ENCODE data around the gene ALDH3A1.

The ALDH3A1 gene

DNA sequence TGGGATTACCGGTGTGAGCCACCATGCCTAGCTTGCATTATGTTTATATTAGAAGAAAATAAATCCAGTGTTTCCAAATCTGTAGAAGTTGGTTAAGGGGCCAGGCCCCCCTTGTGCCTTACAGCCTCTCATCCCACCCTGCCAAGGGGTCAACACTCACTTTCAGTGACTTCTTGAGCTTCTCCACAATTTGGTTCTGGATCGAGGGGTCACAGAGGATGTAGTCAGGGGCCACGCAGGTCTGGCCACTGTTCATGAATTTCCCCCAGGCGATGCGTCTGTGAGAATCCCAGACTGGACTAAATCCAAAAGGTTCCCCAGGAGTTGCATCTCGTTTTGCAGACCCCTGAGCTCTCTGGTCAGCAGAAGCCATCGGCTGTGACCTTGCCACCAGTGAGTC is 7.2 kb downstream of the ALDH3A1 start:
- DNase-seq = no peak

DNA sequence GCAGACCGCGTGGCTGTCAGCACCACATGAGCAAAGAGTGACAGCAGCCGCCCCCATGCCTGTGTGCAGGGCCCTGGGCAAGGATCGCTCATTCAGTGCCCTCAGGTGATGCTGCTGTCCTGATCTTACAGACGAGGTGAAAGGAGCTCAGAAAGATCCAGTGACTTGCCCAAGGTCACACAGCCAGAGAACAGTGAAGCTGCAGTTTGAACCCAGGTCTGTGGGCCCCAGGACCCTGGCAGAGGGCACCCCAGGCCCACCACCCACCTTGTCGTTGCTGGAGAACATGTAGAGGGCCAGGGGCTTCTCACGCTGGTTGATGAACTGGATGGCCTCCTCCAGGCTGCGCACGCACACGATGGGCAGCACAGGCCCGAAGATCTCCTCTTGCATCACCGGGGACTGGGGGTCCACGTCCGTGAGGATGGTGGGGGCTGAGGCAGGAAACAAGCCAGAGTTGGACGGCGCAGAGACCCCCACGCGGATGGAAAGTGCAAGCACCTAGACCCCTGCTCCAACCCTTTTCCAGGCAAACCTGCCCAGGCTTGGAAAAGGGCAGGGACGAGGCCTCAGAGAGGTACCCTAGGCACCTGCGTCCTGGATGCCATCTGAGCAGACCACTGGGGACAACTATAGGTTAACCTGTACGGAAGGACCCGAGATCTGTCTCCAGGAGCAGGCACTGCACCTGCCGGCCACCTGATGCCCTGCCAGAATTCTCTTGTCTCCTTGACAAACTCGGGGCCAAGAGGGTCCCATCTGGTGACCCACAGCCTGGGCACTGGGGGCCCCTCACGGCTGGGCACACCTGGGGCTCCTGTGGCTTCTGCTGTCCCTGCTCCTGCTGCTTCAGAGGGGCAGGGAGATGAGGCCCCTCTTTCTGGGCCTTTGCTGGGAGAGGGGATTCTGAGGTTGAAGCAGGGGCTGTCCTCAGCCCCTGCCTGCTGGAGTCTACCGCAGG is 8.6 kb downstream of the ALDH3A1 start:
- no peak for DNase-seq

DNA sequence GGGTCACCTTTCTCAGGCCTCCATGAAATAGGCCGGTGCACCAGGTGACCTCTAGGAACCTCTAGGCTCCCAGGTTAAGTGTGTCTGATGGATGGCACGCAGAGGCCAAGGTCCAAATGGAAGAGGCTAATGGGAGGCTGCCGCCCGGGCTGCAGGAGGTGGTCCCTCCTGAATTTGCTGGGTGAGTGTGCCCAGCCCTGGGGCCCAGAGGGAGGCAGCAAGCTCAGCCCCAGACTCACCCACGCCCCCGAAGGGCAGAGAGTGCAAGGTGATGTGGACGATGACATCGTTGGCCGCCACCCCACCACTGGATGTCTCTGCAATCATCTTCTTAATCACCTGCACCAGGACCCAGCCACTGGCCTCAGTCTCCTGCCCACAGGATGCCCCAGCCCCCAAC is 9.3 kb downstream of the ALDH3A1 start:
- no peak for DNase-seq

DNA sequence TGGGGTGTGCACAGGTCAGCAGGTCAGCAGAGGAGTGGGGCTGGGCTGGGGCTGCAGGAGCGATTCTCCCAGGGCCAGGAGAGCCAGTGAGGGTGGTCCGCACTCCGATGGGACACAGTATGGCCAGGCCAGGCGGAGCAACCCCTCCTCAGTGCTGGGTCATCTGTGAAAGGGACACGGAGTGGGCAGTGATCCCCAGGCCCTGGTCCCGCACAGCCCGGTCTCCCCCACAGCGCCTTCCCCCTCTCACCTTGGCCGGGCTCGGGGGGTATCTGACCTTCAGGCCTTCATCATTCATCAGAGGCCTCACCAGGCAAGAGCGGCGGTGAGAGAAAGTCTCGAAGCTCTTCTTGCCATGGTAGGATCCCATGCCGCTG is 10.0 kb downstream of the ALDH3A1 start:
- DNase-seq = no peak

DNA sequence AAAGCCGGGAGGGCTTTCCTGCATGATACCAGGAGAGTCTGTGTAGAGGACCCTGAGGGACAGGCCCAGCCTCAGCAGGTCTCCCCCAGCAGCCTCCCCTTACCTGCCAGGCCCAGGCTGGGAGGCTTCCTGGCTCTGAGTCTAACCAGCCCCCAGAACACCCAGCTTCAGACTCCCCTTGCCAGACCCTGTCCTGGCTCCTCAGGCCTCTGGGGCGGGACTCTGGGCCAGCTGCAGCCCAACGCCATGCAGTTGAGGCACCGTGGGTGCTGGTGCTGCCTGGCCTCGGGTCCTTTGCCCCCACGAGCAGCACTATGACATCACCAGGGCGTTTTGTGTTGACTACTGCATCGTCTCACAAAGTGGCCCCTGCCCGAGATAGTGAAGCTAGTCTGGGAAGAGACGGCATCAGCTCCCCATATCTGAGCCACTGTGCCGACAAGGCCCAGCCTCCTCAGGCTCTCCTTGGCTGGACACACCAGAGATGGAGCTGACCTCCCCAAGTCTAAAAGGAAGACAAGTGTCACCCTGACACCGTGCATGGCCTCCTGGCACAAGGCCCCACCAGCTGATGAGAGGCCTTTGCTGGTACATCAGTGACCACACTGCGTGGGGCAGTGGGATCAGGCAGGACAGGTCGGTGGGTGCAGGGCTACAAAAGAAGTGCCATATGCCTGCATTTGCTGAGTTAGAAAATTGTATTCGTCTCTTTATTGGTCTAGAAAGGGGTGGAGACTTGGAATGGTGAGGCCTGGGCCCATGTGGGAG is 10.6 kb downstream of the ALDH3A1 start:
- no peak for DNase-seq

DNA sequence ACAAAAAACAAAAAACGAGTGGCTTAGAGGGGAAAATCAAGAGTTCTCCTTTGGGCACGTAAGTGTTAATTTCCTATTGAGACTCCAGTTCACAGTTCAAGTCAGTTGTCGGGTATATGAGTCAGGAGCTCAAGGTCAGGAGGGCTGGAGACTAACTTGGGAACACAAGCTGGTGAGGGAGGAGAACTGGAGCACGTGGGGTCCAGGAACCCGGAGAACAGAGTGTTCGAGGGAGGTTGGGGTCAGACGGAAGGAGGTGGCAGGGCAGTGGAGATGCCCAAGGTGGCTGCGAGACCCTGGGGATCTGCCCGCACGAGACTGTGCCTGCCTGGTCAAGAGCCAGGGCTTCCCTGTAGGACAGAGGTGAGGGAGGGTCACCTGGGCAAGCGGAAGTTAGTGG is 12.0 kb downstream of the ALDH3A1 start:
- DNase-seq = no peak

DNA sequence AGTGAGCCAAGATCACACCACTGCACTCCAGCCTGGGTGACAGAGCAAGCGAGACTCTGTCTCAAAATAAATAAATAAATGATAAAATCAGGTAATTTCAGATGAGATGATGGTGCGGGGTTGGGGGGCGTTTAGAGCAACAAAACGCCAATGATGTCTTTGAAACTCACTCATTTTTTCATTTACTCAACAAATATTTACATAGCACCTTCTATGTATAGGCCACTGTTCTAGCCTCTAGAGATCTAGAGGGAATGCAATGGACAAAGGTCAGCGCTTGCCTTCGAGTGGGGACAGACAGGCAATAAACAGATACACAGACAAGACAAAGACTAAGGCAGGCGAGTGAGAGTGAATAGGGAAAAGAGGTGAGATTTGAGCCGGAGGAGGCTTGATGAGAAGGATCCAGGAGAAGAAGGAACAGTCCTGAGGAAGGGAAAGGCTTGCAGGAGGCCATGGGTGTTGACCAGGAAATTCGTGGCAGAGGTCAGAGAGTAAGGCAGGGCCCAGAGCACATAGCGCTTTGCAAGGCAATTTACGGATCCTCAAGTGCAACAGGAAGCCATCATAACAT is 14.1 kb downstream of the ALDH3A1 start:
- no peak for DNase-seq

DNA sequence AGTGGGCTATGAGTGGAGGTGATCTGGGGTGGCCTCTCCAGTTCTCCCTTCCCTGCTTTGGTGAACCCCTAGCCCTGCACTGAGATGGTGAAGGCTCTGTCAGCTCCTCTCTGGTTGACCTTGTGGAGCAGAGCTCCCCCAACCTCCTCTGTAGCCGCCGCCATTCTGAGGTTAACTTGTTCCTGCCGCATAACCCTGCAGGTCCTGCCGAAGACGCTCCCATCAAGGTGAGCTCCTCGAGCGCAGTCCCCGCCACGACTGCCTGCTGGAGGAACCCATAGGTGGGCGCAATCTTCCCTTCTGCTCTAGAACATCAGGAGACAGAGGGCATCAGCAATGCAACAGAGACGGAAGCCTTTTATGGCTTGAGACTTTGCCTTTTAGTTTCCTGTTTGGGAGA is 16.5 kb downstream of the ALDH3A1 start:
- no peak for DNase-seq

DNA sequence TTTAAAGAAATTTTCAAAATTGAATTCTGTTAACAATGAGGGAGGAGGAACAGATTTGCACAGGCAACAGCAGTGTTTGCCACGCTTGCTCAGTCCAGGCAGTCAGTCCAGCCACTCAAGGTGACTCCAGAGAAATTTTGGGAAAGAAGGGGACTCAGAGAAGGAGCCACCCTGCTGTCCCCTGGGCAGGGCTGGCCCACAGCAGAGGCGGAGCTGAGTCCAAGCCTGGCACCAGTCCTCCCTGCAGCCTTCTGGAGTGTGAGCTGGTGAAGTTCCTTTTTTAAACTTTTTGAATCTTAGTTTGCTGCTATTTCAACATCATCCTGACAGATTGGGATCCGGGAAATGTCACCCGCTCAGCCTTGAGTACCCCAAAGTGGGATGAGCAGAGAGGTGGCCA is 17.3 kb downstream of the ALDH3A1 start:
- no peak for DNase-seq

DNA sequence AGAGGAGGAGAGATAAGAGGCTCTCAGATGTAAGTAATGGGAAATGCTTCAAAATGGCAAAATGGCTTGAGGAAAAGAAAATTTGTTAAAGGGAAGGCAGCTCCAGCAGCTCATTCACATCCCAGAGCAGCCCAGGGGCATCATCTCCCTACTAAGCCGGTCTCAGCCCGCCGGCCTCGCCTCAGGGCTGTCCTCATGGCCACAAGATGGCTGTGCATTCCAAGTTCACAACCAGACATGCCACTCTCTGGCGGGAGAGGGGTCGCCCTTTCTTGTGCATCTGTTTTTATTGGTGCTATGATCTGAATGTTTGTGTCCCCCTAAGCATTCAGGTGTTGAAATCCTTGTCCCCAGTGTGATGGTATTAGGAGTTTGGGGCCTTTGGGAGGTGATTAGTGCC is 18.2 kb downstream of the ALDH3A1 start:
- DNase-seq = no peak

DNA sequence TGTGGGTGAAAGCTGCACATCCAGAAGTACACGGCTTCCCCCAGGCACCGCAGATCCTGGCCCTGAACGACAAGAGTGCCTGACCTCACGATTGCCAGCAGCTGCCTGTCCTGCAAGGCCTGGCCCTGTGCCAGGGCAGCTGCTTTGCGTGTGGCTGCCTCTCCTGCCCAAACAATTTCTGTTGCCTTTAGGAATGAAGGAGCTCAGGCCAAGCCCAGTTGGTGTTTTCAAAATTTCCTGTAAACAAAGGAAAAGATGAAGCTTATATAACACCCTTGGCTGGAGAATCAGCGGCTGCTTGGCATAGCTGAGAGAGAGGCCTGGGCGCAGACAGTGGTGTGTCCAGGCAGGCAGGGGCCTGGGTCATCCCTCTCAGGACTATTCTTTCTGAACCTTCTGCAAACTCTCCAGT is 20.0 kb downstream of the ALDH3A1 start:
- DNase-seq = no peak

DNA sequence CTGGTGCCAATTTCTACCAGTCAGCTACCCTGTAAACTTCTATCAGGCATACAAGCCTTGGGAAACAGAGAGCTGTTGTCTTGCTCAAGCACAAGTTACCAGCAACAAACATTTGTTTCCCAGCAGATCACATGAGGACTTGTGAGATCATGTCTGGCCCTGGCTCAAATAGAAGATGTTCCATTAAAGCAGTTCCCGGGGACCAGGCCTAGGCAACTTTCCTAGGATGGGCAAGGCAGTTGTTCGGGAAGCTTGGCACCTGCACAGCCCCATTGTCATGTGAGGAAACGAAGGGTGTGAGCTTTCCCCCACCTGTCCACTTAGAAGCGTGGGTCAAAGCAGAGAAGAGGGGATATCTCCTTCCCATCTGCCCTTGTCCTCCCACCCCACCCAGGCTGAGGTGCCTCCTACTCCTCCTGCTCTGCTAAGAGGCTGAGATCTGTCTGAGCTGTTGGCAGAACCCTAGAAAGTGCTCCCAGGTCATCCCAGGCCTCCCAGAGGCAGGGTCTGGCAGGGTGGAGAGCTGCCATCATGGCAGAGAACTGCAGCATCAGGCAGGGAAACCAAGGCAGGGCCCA is 20.5 kb downstream of the ALDH3A1 start:
- no peak for DNase-seq

DNA sequence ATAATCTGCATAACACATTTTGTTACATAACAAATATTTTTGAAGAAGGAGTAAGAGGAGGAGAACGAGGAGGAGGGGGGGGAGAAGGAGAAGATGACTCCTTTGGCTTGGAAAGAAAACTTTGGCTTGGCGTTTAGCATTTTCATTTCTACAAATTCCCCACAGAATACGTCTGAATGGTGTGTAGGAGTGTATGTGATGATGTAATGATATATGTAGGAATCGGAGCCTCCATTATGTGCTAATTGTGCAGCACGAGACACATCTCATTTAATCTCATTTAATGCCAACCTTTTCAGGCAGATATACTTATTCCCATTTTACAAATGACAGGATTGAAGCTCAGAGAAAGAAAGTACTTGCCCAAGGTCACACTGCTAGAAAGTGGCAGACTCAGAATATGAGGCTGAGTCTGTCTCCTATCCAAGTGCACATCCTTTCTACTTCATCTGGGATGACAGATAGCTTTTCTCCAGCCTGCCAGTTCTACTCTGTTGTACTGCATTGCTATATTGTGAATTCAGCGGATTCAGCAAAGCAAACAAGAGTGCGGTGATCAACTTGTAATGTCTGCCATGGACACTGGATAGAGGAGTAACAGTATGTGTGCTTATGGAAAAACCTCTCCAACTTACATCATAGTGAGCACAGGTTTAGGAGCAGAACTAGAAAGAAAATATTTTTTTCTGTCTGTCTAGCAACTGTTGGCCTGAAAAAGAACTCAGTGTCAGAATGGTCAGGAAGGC is 21.3 kb downstream of the ALDH3A1 start:
- no peak for DNase-seq

DNA sequence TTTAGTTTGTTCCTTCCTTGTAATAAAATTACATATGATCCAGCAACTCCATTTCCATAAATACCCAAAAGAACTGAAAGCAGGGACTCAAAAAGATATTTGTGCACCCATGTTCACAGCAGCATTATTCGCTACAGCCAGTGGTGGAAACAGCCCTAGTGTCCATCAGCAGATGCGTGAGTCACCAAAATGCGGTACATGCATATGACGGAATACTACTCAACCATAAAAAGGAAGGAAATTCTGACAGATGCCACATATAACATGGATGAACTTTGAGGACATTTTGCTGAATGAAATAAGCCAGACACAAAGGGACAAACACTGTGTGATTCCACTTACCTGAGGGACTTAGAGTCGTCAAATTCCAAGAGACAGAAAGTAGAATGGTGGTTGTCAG is 22.6 kb downstream of the ALDH3A1 start:
- no peak for DNase-seq

DNA sequence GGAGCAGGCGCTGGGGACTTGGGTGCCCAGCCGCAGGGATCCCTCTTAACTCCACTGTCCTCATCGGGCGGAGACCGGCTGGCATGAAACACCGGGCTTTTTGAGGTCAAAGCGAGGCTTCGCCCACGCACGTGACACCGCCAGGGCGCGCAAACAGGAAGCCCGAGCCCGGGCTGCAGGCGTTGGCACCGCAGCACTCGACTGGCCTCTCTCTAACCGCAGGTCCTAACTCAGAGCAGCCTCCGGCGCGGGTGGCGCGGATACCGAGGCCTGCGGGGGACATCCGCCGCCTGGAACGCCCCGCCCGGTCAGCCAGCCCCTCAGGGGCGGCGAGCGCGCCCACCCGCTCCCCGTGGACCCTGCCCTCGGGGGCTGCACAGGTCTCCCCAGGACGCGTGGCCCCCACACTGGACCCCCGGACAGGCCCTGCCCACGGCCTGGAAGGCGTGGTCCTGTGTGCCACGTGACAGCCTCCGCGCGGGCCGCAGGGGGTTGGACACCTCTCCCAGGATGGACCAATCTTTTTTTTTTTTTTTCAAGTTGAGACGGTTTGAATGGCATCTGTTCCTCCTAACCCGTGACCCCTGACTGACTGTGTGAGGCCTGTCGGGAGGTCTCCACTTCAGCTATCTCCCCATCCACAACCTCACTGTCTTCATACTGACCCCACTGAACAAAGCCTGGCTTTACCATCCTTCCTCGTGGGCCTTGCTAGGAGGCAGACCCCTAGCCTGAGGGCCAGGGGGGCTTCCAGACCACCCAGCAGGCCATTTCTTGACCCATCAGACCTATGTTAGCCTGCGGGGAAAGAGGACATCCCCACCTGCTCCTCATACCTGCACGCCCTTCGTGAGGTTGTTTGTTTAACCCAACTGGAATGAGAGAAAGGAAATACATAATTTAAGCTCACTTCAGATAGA is 23.3 kb downstream of the ALDH3A1 start:
- no peak for DNase-seq

DNA sequence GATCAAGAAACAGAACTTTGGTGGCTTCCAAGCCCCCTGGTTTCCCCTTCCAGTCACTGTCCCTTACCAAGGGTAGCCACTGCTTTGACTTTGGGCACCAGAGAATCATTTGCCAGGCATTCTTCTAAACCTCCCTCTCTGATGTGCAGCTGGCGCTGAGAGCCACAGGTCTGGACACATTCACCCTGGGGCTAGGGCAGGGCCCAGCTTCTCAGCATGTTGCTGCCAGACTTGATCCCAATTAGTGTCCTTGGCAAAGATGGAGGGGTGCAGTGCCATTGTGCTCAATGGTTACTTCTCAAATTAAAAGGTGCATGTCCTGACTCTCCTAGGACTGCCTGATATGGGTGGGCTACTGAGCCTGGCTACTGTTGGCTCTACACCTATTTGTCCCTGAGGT is 24.1 kb downstream of the ALDH3A1 start:
- DNase-seq = no peak

DNA sequence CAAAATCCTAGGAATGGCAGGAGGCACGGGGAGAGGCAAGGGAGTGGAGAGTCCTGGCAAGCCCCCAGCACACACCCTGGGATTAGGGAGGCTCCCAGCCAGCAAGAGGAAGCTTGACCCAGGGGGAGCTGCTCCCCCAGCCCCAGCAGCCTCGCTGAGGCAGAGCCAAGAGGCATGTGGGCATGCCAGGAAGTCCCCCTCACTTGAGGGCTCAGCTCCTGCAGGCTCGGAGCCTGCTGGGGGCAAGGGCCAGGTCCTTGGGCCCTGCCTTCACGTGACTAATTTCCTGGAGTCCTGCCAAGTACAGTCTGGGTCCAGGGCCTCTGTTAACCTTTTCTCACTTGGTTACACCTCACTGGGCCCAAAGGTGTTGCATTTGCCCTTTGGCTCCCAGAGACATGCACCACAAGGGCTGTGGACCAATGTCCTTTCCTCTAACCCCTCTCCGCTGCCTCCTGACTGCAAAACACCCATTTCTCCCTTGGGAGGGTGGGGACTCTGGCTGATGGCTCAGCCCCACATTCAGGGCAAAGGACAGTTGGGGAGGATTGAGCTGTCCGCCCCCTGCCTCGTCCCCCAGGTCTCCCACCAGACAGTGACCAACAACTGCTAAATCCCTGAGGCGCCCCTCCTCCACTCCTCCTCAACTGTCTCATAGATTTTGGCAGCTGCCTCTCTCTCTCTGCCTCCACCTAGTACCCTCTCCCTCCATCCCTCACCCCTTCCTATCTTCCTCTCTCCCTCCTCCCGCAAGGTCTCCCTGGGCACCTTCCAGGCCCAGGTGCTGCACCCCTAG is 27.3 kb downstream of the ALDH3A1 start:
- no peak for DNase-seq

DNA sequence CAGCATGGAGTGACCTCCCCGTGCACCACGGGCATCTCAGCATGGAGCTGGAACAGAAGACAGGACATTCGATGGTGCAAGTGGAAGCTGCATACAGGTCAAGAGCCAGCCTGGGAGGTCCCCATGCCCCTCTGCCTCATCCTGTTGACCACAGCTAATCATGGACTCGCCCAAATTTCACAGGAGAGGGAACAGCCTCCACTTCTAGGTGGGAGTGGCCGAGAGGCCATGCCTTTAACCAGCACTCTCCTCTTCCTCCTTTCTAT is 28.0 kb downstream of the ALDH3A1 start:
- no peak for DNase-seq

DNA sequence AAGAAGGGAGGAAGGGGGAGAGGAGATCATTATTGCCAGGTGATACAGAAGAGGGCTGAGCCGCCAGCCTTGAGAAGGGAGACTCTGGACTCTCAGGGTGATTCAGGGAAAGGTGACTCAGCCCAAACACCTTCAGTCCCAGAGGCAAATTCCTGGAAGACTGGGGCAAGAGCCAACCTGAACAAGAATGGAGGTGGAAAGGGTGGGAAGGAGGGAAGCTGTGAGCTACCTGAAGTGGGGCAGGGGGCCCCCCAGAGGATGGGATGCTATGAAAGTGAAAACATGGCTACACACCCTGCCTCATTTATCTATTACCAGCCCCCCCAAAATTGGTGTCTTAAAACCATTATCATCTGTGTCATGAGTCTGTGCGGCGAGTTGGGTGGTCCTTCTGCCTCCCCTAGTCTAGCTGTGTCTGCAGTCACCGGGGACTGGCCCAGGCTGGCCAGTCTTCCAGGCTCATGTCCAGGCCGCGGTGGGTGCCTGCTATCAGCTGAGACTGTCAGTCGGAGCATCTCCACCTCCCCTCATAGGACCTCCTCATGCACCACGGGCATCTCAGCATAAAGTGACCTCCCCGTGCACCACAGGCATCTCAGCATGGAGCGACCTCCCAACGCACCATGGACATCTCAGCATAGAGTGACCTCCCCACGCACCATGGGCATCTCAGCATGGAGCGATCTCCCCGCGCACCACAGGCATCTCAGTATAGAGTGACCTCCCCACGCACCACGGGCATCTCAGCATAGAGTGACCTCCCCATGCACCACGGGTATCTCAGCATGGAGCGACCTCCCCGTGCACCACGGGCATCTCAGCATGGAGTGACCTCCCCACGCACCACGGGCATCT is 28.5 kb downstream of the ALDH3A1 start:
- no peak for DNase-seq
